Measurements from ENCODE around the gene ETNK1. TPM values are rescaled to one million over a fixed set of nuclear protein-coding genes. Genes with fewer than 3 reads are reported as not detected.

ETNK1 gene
- polyA plus RNA-seq, 1 of the 3 experiments (the other 2 are of a cell fraction), result 7.9 TPM

GRCh38 chr12:22653791-22654190 lies 28.8 kb downstream of the ETNK1 start:
- POLR2A ChIA-PET, result no interaction called here
- H3K36me3 ChIP-seq (replicated peaks in 1 of 2; ENCODE audit: control insufficient read depth in 1 of 2, insufficient read depth in 2 of 2, low read length in 1 of 2), result peaks cover 2 to 22% of the 10 kb centered on the region in 2 experiments
- no peak for DNase-seq
- H3K79me2 ChIP-seq (ENCODE audit: insufficient read depth), result peaks cover 34% of the 10 kb centered on the region; the same call in 1 of the 2 replicates
- CTCF ChIA-PET, result interaction anchor here (0.6 to 2.4 kb wide), 2 partner anchors 17 to 1069 kb away, joined by 3 to 9 read pairs; no protein-coding TSS in a partner anchor
- H2AFZ ChIP-seq (ENCODE audit: low read depth), result no peak overlapping the region
- no peaks in the 10 kb centered on the region for H4K20me1 ChIP-seq (ENCODE audit: insufficient read depth)
- no peak overlapping the region for H3K4me2 ChIP-seq
- peaks cover 0 to 8% of the 10 kb centered on the region in 2 experiments; a peak in 3 of 4 replicates for H3K4me1 ChIP-seq (ENCODE audit: control insufficient read depth in 1 of 2, insufficient read depth in 2 of 2, low read depth in 1 of 2, low read length in 1 of 2)
- peaks cover 3% of the 10 kb centered on the region for H3F3A ChIP-seq (replicated peaks; ENCODE audit: insufficient read depth)
- H3K27me3 ChIP-seq (ENCODE audit: insufficient read depth), result no peaks in the 10 kb centered on the region
- TF ChIP-seq EP300 (IDR thresholded peaks at IDR 0.05; ENCODE audit: borderline replicate concordance in 1 of 2, low read depth in 1 of 2, low read length in 1 of 2) (no peak), SIN3A (IDR thresholded peaks at IDR 0.05; ENCODE audit: borderline replicate concordance, low read depth, low read length) (no peak), TEAD4 (IDR thresholded peaks at IDR 0.05; ENCODE audit: borderline replicate concordance, insufficient read depth) (no peak), TAF1 (IDR thresholded peaks at IDR 0.05; ENCODE audit: borderline replicate concordance, low read depth, low read length) (no peak), EZH2phosphoT487 (IDR thresholded peaks at IDR 0.05; ENCODE audit: borderline replicate concordance, low read depth) (no peak), MAX (IDR thresholded peaks at IDR 0.05; ENCODE audit: low read depth) (no peak), RAD21 (IDR thresholded peaks at IDR 0.05; ENCODE audit: low read length) (no peak), MXI1 (IDR thresholded peaks at IDR 0.05; ENCODE audit: low read depth, low read length) (no peak), POLR2AphosphoS5 (IDR thresholded peaks at IDR 0.05; ENCODE audit: low read depth, low read length) (no peak), MEF2A (IDR thresholded peaks at IDR 0.05; ENCODE audit: borderline replicate concordance, low read depth) (no peak), CHD2 (IDR thresholded peaks at IDR 0.05; ENCODE audit: low read length, partially characterized antibody) (no peak), ZBTB33 (IDR thresholded peaks at IDR 0.05; ENCODE audit: borderline replicate concordance, low read depth) (no peak), GABPA (IDR thresholded peaks at IDR 0.05; ENCODE audit: low read depth) (no peak)
- TF ChIP-seq, protein P1, sequence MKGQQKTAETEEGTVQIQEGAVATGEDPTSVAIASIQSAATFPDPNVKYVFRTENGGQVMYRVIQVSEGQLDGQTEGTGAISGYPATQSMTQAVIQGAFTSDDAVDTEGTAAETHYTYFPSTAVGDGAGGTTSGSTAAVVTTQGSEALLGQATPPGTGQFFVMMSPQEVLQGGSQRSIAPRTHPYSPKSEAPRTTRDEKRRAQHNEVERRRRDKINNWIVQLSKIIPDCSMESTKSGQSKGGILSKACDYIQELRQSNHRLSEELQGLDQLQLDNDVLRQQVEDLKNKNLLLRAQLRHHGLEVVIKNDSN (IDR thresholded peaks at IDR 0.05; ENCODE audit: borderline replicate concordance, low read depth), result no peak
- TF ChIP-seq, protein P2, sequence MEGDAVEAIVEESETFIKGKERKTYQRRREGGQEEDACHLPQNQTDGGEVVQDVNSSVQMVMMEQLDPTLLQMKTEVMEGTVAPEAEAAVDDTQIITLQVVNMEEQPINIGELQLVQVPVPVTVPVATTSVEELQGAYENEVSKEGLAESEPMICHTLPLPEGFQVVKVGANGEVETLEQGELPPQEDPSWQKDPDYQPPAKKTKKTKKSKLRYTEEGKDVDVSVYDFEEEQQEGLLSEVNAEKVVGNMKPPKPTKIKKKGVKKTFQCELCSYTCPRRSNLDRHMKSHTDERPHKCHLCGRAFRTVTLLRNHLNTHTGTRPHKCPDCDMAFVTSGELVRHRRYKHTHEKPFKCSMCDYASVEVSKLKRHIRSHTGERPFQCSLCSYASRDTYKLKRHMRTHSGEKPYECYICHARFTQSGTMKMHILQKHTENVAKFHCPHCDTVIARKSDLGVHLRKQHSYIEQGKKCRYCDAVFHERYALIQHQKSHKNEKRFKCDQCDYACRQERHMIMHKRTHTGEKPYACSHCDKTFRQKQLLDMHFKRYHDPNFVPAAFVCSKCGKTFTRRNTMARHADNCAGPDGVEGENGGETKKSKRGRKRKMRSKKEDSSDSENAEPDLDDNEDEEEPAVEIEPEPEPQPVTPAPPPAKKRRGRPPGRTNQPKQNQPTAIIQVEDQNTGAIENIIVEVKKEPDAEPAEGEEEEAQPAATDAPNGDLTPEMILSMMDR (IDR thresholded peaks at IDR 0.05), result no peak
- TF ChIP-seq, protein P3, sequence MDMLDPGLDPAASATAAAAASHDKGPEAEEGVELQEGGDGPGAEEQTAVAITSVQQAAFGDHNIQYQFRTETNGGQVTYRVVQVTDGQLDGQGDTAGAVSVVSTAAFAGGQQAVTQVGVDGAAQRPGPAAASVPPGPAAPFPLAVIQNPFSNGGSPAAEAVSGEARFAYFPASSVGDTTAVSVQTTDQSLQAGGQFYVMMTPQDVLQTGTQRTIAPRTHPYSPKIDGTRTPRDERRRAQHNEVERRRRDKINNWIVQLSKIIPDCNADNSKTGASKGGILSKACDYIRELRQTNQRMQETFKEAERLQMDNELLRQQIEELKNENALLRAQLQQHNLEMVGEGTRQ (IDR thresholded peaks at IDR 0.05; ENCODE audit: borderline replicate concordance, low read depth, low read length), result no peak
- TF ChIP-seq, protein P4, sequence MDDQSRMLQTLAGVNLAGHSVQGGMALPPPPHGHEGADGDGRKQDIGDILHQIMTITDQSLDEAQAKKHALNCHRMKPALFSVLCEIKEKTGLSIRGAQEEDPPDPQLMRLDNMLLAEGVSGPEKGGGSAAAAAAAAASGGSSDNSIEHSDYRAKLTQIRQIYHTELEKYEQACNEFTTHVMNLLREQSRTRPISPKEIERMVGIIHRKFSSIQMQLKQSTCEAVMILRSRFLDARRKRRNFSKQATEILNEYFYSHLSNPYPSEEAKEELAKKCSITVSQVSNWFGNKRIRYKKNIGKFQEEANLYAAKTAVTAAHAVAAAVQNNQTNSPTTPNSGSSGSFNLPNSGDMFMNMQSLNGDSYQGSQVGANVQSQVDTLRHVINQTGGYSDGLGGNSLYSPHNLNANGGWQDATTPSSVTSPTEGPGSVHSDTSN (IDR thresholded peaks at IDR 0.05), result no peak
- no peak overlapping the region for H3K4me3 ChIP-seq (ENCODE audit: low read depth in 2 of 2, low read length in 1 of 2)
- no peaks in the 10 kb centered on the region for H3K9me3 ChIP-seq
- H3K9ac ChIP-seq, result no peak overlapping the region
- no peaks in the 10 kb centered on the region for H3K9me2 ChIP-seq
- no peak overlapping the region for H3K27ac ChIP-seq (ENCODE audit: low read depth in 2 of 2, low read length in 1 of 2)

Measured in SK-N-SH (cell line).